Prostate gland (tissue), 2 donors: ENCODE results near the gene SFSWAP. TPM values are rescaled to one million over a fixed set of nuclear protein-coding genes. Genes with fewer than 3 reads are reported as not detected.

Source experiments
- DNase-seq: peaks from one replicate; pipeline ENCODE4 v3.0.0-alpha.2; 2019; ENCODE audit warnings: low spot score
- H3K27ac ChIP-seq, 2 donors: fragments of 200-600 bp; sonication (generic); 2 replicates each; pipeline ENCODE4 v1.5.1; 2017 to 2019
- H3K27me3 ChIP-seq: fragments of 200-600 bp; sonication (generic); replicated peaks from 2 replicates; pipeline ENCODE4 v1.5.1; 2019; ENCODE audit not compliant: insufficient read depth
- H3K36me3 ChIP-seq, 2 donors: fragments of 200-600 bp; sonication (generic); 1 replicate in 1 of 2; 2 replicates in 1 of 2; pipeline versions ENCODE4 v1.5.1 to v1.8.1; 2017 to 2019
- H3K4me1 ChIP-seq: fragments of 200-600 bp; sonication (generic); replicated peaks from 2 replicates; pipeline ENCODE4 v1.5.1; 2019
- H3K4me3 ChIP-seq, 2 donors: fragments of 200-600 bp; sonication (generic); 2 replicates each; pipeline ENCODE4 v1.5.1; 2017 to 2019
- H3K9me3 ChIP-seq: fragments of 200-600 bp; sonication (generic); 2 replicates; pipeline ENCODE4 v1.5.1; 2017
- CTCF ChIP-seq, 4 experiments: fragments of 200-600 bp in 2 of 4; fragments of 450-650 bp in 2 of 4; sonication (generic) in 2 of 4; IDR thresholded peaks; 1 replicate in 3 of 4; 2 replicates in 1 of 4; pipeline ENCODE4 v1.5.1; 2016 to 2019; ENCODE audit warnings: antibody characterized with exemption in 4 of 4, mild to moderate bottlenecking in 2 of 4, moderate library complexity in 2 of 4
- POLR2A ChIP-seq: fragments of 450-650 bp; IDR thresholded peaks from one replicate; pipeline ENCODE4 v1.6.1; 2016; ENCODE audit warnings: antibody characterized with exemption, mild to moderate bottlenecking
- POLR2AphosphoS5 ChIP-seq: sonication (generic); formaldehyde crosslinking; IDR thresholded peaks from one replicate; pipeline ENCODE4 v1.6.1; 2017; ENCODE audit warnings: antibody characterized with exemption
- WGBS: methylation state at CpG from one replicate; pipeline ENCODE4 v1.1.5; 2018; 5-methylcytosine and 5-hydroxymethylcytosine counted together
- intact Hi-C: fragments of 100-400 bp; cut with DNase I; formaldehyde crosslinking; loops from one replicate; pipeline ENCODE4 v1.14.2; 2022
- total RNA-seq, 2 donors: library from RNA; depleted of rRNA; stranded (reverse); fragments of >200 nt; gene quantifications; one replicate each; pipeline ENCODE4 v1.1.0, GENCODE V29; 2016

SFSWAP gene
- total RNA-seq, 2 donors from 2014 or later = 24.5 to 53.9 TPM

- Histone ChIP-seq H3K27me3 (peaks cover 4% of the 10 kb centered on the region), H3K4me3 (no peak overlapping the region), H3K4me1 (no peaks in the 10 kb centered on the region), H3K9me3 (no peaks in the 10 kb centered on the region), H3K27ac (no peak overlapping the region), H3K36me3 (no peaks in the 10 kb centered on the region)
- DNase-seq = no peak
- TF ChIP-seq POLR2A (no peak), CTCF (IDR thresholded peaks at IDR 0.05) (no peak), POLR2AphosphoS5 (no peak)
- intact Hi-C loops = no loop called here
- 82% methylated on average over 3 of the region's 3 CpGs for WGBS
These were observed 22.6 kb upstream of the SFSWAP start for GRCh38 chr12:131688131-131688844.

GRCh38 chr12:131688845-131689154 lies 22.1 kb upstream of the SFSWAP start:
- H3K27me3 ChIP-seq = peaks cover 4% of the 10 kb centered on the region
- intact Hi-C loops = no loop called here
- H3K4me3 ChIP-seq = no peak overlapping the region
- no peak for DNase-seq
- H3K36me3 ChIP-seq = no peaks in the 10 kb centered on the region
- H3K4me1 ChIP-seq = no peaks in the 10 kb centered on the region
- 91% methylated on average over 3 of the region's 3 CpGs for WGBS
- H3K9me3 ChIP-seq = no peaks in the 10 kb centered on the region
- no peak for TF ChIP-seq POLR2A
- no peak for TF ChIP-seq CTCF (IDR thresholded peaks at IDR 0.05)
- no peak overlapping the region for H3K27ac ChIP-seq

- Histone ChIP-seq H3K27ac (no peak overlapping the region), H3K36me3 (no peaks in the 10 kb centered on the region), H3K4me3 (no peak overlapping the region), H3K4me1 (no peaks in the 10 kb centered on the region), H3K9me3 (no peaks in the 10 kb centered on the region), H3K27me3 (peaks cover 4% of the 10 kb centered on the region)
- WGBS = 75% methylated on average over 10 of the region's 10 CpGs
- intact Hi-C loops = no loop called here
- TF ChIP-seq POLR2A (no peak), CTCF (IDR thresholded peaks at IDR 0.05) (no peak), POLR2AphosphoS5 (no peak)
- no peak for DNase-seq
These were observed 20.6 kb upstream of the SFSWAP start for GRCh38 chr12:131690320-131690719.

GRCh38 chr12:131692431-131692830 lies 18.5 kb upstream of the SFSWAP start:
- DNase-seq = no peak
- Histone ChIP-seq H3K27ac (no peak overlapping the region), H3K27me3 (peaks cover 4% of the 10 kb centered on the region)

More at GRCh38 chr12:131692431-131692830, 18.5 kb upstream of the SFSWAP start:
- Histone ChIP-seq H3K4me3 (no peak overlapping the region), H3K36me3 (no peaks in the 10 kb centered on the region), H3K9me3 (no peaks in the 10 kb centered on the region), H3K4me1 (no peaks in the 10 kb centered on the region)
- intact Hi-C loops = no loop called here
- WGBS = 65% methylated on average over 19 of the region's 19 CpGs
- TF ChIP-seq POLR2A (no peak), CTCF (IDR thresholded peaks at IDR 0.05) (no peak), POLR2AphosphoS5 (no peak)
